GM15510 (cell line): ENCODE data around the gene TCP11L2.

Experiments
- POLR2A ChIP-seq: IDR thresholded peaks from 3 replicates; pipeline ENCODE4 v1.6.1; 2011; ENCODE audit warnings: borderline replicate concordance; ENCODE audit not compliant: insufficient read length; ENCODE audit errors: extremely low read depth

Gene TCP11L2

DNA sequence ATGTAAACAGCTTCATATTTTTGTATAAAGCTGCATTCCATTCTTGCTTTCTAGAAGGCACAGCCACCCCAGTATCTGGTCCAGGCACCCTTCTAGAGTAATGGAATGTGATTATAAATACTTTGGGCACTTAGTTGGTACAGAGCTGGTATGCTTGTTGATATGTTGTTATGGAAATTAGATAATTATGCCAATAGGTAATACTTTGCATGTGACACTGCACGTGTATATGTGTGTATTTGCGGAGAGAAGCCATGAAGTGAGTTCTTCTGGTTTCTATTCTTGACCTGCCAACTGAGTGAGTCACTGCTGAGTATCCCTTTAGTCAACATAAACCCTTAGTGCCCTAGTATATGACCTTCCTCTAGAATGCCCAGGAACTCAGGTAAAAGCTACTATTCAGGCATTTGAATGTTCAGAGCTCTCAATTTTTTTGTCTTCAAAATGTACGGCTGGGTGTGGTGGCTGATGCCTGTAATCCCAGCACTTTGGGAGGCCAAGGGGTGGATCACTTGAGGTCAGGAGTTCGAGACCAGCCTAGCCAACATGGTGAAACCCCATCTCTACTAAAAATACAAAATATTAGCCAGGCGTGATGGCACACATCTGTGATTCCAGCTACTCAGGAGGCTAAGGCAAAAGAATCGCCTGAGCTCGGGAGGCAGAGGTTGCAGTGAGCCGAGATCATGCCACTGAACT is 6.2 kb upstream of the TCP11L2 start:
- TF ChIP-seq POLR2A = no peak

DNA sequence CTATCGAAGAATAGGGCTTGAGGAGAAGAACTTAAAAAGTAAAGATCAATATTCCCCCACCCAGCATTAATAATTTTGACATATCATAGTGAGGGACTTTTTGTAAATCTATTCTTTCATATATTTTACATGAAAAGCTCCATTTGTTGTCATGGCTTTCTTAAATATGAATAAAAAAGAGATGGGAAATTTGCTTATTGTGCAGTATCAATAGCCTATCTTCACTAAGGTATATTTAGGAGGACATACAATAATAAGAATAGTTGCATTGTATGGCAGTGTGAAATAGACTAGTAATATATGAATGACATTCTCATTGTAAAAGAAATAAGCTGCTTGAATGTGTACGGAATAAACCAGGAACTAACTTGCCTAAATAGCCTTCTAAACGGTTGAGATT is 5.5 kb upstream of the TCP11L2 start:
- TF ChIP-seq POLR2A = no peak

DNA sequence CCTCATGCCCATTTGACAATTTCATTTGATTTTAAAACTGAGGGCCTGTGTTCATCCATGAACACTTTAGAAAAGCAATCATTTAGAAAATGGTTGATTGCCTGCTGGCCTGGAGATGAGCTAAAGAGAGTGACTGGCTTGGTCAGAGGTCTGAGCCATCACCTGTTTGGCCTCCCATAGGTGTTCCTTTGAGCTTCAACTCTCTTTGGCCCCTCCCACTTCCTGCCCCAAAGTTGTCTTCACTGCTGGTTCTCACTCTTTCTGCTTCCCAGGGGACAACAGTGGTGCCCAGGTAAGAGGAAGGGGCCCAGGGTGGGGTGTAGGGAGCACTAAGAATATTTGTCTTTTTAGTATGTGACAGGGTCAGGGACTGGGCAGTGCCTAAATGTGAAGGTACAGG is 4.9 kb upstream of the TCP11L2 start:
- TF ChIP-seq POLR2A = no peak

DNA sequence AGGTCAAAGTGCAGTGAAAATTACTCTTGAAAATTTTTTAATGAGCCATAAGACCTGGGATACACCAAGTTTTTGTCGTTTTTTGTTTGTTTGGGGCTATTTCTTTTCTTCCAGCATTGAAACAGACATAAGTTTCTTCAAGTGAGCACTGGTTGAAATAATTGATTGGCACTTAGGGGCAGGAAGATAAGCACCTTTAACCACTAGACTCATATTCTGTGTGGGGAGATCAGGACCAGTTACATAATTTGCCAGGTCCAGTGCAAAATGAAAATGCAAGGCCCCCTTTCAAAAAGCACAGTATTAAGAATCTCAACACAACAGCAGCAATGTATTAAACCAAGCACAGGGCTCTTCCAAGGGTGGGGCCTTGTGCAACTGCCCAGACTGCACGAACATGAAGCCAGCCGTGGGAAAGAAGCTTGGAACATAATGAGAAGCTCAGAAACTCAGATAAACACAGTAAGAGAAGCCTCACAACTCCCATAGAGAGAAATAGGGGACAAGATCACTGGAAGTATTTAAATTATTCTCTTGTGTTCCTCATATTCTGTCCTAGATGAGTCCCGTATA is 3.2 kb upstream of the TCP11L2 start:
- TF ChIP-seq POLR2A = no peak

DNA sequence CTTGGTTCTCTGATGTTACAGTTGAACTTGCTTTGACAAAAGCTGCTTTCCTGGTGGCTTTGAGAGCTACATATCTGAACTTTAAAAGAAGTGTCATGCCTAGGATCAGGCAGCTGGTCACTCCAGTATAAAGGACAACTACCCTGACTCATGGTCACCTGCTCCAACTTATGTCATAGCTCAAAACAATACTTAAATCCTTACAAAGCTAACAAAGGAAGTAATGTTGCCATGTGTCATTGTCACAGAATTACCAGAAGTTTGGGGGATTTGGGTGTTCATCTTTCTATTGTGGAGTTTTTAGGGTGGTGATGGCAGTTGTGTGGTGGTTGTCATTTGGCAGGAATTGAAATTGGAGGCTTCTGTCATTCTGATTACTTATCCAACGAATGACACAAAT is 1.8 kb upstream of the TCP11L2 start:
- TF ChIP-seq POLR2A = no peak

DNA sequence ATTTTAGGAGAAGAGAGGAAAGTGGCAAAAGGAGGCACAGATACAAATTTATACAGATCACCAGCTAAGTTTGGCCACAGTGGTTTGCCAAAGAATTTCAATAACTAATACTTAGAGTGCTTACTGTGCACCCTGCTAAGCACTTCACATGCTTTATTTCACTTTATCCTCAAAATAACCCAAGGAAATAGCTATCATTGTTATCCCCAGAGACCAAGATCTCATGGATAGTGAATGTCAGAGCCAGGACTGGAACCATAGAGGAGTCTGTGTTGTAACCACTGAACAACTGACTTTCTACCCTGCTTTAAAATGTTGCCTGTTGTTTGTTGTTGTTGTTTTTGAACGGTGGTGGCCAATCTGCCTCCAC is 1.3 kb upstream of the TCP11L2 start:
- no peak for TF ChIP-seq POLR2A

DNA sequence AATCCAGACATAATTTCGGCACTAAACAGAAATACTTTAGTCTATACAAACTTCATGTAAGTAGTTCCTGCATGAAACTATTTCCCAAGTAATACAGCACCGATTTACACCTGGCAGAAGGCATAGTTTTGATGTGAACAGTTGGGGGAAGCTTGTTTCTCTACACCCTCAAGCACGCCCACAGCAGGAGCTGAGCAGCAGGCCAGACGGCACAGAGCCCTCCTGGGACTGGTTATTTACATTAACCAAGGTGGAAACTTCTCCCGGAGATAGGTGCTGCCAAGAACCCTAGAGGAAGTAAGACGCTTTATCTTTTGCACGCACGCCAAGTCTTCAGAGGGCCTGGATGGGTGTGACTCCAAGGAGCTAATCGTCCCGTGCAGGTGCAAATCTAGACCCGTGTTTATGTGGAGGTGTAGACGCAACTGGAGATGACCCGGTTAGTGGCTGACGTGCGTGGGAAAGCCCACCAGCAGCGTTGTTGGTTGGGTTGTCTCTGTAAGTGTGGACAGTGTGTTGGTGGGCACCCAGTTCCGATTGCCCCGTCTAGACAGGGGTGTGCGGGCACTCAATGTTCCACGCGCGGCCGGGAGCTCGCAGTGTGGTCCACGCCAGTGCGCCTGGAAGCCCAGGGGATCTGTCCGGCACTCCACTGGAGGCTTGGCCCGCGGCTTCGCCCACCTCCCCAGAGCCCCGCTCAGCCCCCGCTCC is 767 bp upstream of the TCP11L2 start:
- peak; percentile 14 for TF ChIP-seq POLR2A

DNA sequence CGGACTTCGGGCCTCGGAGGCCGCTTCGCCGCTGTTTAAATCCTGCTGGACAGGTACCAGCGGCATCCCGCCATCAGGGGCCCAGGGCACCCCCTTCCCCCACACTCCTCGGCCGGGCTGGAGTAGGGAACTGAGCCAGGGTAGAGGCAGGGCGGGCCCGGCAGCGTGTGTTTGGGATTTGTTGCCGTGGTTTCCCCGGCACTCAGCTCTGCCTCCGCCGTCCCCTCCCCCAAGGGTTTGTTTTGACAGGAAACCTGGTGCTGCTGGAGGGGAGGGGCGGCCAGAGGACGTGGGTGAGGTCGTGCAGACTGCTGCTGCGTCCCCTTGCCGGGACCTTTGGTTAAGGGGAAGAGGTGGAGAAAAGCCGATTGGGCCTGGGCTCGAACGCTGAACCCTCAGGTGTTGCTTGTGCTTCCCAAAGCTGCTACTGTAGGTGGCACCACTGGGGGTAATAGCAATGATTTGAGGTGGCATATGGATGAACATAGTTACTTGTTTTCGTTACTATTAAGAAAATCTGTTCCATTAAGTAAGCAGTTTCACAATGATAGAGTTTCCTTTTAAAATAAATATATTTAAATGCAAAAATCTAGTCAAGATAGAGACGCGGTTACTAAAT is 778 bp downstream of the TCP11L2 start:
- TF ChIP-seq POLR2A = no peak

DNA sequence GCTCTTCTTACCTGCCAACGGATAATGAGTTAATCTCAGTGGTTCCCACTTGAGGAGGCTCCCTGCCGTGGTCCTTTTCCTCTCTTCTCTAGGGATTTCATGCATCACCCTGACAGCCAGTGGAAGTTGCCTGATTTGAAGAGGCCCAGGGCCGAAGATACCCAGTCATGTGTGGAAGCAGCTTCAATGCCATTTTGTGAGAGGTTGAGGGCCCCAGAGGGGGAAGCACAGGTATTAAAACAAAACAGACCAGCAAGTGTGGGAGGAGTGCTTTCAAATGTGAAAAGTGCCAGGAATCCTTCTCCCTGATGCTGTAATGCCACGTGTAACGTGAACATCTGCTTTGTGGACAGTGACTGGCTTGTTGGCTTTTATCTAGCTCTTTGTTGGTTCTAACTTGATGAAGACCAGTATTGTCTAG is 1.5 kb downstream of the TCP11L2 start:
- TF ChIP-seq POLR2A = no peak

DNA sequence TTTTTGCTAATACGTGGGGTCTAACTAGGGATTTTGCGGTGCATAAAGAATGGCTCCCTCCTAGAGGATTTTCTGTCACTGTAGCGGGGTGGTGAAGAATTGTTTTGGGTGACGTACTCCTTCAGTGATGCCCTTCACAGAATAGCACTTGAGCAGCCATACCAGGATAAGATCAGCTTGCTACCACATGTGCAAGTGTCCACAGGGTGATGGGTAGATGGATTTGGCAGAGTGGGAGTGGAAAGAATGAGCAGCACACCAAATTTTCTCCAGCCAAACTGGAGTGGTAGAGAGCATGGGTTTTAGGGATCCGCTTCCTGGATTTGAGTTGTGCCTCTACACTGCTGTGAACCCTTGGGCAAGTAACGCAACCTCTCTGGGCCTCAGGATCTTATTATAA is 2.3 kb downstream of the TCP11L2 start:
- TF ChIP-seq POLR2A = no peak

DNA sequence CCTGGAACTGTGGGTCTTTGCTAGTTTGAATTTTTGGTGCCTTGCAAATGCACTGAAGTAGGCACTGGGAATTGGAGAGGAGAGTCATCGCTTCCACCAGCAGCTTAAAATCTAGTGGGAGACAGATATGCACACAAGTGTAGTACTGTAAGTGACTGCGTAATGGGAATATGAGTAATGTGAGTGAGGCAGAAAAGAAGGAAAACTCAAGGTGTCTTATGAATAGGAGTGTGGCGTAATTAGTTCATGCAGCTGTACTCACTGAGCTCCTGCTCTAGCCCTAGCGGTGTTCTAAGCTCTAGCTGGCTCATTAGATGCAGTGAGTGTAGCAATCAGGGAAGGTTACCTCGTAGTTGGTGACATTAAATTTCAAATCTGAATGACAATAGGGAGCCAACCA is 2.8 kb downstream of the TCP11L2 start:
- no peak for TF ChIP-seq POLR2A

DNA sequence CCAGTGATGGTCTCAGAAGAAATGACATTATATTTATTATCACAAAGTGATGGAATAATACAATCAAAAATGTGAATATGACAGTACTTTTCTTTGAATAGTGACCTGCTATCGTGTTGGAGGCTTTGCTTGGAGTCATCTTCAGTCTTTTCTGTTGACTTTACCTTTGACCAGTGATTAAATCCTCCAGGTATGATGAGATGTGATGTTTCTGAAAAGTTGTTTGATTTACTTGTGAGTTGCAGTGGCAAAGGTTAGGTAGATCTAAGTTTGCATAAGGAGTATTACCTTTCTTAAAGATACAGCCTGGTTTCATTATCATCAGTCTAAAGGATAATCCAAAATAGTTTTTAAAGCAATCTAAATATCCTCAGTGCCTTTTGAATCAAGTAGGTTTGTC is 4.6 kb downstream of the TCP11L2 start:
- no peak for TF ChIP-seq POLR2A

DNA sequence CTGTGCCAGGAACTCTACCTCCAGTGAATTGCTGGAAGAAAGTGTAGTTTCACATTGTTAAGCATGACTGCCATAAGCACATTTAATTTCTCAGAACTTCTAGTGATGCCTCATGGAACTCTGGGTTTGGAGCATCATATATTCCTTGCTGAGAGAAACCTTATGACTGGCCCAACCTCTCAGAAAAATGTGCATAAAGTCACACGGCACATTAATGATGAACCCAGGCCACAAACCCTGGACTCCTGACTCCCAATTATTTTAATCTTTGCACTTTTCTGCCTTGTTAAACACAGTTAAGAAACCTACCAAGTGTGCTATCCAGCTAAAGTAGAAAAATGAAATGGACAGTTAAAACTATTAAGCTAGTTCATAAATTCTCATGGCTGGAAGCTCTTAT is 5.6 kb downstream of the TCP11L2 start:
- no peak for TF ChIP-seq POLR2A

DNA sequence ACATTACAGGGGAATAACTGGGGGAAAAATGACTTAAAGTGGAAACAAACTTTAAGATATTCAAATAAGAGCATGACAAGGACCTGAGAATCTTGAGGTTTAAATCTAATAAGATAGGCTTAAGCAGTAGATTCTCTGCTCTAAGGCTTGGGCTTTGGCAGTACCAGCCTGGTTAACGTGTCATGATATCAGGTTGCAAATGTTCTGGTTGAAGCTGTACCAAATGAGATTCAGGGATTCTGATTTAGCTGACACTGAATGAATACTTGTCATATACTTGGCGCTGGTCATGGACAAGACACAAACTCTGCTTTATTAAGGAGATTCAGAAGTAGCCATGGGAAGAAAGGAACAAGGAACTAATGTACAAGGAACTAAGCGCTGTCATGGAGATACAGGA is 6.1 kb downstream of the TCP11L2 start:
- no peak for TF ChIP-seq POLR2A

DNA sequence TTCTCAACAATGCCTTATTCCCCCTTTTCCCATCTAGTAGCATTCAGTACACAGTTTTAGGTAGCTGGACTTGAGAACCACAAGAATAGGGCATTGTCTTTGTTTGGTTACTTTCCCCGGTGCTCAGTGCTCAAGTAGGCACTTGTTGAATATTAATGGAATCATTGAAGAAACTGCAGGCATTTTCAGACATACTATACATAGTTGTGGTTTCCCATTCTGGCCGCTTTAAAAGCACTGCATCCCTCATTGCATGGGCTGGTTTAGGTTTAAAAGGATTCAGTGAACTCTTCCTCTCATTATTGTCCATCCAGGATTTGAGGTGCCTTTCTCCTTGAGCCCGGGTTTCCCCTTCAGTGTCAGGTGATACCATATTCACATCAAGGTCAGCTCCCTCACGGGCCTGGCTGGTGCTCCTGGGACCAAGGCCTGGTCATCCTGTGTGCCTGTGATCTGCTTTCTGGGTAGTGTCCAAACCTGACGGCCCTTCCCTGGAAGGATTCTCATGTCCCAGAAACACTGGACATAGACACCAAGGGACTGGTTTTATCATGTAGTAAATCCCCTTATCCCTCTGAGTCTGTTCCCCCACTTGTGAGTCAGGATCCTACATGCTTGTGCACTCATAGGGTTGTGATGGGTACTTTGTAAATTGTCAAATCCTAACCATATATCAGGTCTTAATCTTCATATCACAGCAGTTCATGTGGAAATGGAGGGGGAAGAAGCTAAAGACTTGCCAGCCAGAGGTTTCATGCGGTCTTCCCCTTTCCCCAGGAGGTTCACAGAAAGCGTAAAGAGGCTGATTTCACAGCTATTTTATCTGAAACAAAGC is 7.4 kb downstream of the TCP11L2 start:
- no peak for TF ChIP-seq POLR2A

DNA sequence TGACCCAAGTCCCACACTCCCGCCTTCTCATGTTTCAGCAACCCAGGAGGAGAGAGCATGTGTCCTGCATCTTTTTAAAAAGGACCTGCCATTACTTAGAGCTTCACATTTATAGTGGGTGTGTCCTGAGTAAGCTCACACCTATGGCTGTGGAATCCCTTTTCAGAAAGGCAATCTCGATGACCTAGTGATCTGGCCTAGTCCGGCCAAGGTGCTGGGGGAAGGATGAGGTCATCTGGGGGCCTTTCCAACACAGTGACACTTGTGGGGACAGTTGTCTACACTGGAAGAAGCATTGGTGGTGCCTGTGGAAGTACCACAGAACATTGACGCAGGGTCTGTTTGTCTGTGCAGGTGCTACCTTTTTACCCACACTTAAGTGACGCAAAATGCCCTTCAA is 8.2 kb downstream of the TCP11L2 start:
- no peak for TF ChIP-seq POLR2A

DNA sequence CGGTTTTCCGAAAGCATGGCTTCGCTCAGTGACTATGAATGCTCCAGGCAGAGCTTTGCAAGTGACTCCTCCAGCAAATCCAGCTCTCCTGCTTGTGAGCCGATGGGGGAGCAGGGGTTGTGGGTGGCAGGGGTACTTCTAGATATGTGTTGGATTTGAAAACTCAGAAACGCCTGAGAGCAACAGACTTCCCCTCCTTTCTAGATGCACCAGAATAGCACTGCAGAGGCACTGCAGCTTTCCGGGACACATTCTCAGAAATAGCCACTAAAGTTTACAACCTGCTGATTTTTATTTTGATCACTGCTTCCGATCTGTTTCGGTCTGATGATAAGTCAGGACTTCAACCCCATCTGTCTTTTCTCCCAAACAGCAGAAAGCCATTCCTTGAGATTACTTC is 8.6 kb downstream of the TCP11L2 start:
- TF ChIP-seq POLR2A = no peak
